ENCODE measurements around the gene SLC1A6.

Gene SLC1A6

GRCh38 chr19:14997981-14998380 lies 18.3 kb upstream of the SLC1A6 start:
- Histone ChIP-seq H3K36me3 (ENCODE audit: insufficient read depth, low read length) (no peaks in the 10 kb centered on the region), H4K20me1 (ENCODE audit: insufficient read depth, low read length) (no peaks in the 10 kb centered on the region), H3K4me1 (ENCODE audit: insufficient read depth, low read length, severe bottlenecking) (no peaks in the 10 kb centered on the region), H2AFZ (ENCODE audit: low read length) (no peak overlapping the region), H3K27ac (ENCODE audit: low read depth, low read length, poor library complexity, severe bottlenecking) (no peak overlapping the region), H3K4me2 (ENCODE audit: low read length) (no peak overlapping the region), H3K9ac (ENCODE audit: low read length) (no peak overlapping the region), H3K27me3 (ENCODE audit: insufficient read depth, low read length) (no peaks in the 10 kb centered on the region), H3F3A (ENCODE audit: insufficient read depth, low read length) (no peaks in the 10 kb centered on the region), H3K9me3 (ENCODE audit: low read length) (no peaks in the 10 kb centered on the region), H3K9me2 (ENCODE audit: low read depth, low read length) (no peaks in the 10 kb centered on the region), H3K4me3 (ENCODE audit: low read depth, low read length, poor library complexity, severe bottlenecking) (no peak overlapping the region), H3K79me2 (ENCODE audit: insufficient read depth, low read length) (no peaks in the 10 kb centered on the region)
- no peak for TF ChIP-seq EZH2 (IDR thresholded peaks at IDR 0.05; ENCODE audit: borderline replicate concordance, low read length)
- TF ChIP-seq CTCF (IDR thresholded peaks at IDR 0.05; ENCODE audit: low read length): no peak

DNA sequence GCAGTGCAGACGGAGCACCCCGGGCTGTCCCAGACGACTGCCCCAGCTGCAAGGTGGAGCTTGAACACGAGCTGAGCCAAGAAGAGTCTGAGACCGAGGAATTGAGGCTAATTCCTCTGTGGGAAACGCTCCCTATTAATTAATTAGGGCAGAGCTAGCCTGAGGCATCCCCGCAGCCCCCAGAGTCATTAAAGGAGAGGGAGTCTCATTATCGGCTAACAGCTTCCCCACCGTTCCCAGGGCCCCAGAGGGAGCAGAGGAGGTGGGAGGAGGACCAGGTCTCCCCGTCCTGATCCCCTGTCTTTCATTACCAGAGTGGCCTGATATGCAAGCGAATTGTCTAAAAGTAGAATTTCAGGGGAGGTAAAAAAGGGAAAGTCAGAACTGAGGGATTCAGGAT lies 13.1 kb upstream of the SLC1A6 start:
- Histone ChIP-seq H3K9me3 (ENCODE audit: low read length) (no peaks in the 10 kb centered on the region), H3K4me2 (ENCODE audit: low read length) (no peak overlapping the region), H3K4me3 (ENCODE audit: low read depth, low read length, poor library complexity, severe bottlenecking) (no peak overlapping the region), H3F3A (ENCODE audit: insufficient read depth, low read length) (no peaks in the 10 kb centered on the region), H3K36me3 (ENCODE audit: insufficient read depth, low read length) (no peaks in the 10 kb centered on the region), H3K79me2 (ENCODE audit: insufficient read depth, low read length) (no peaks in the 10 kb centered on the region), H2AFZ (ENCODE audit: low read length) (no peak overlapping the region), H3K27ac (ENCODE audit: low read depth, low read length, poor library complexity, severe bottlenecking) (no peak overlapping the region), H3K27me3 (ENCODE audit: insufficient read depth, low read length) (no peaks in the 10 kb centered on the region), H3K9me2 (ENCODE audit: low read depth, low read length) (no peaks in the 10 kb centered on the region), H3K9ac (ENCODE audit: low read length) (no peak overlapping the region), H3K4me1 (ENCODE audit: insufficient read depth, low read length, severe bottlenecking) (no peaks in the 10 kb centered on the region), H4K20me1 (ENCODE audit: insufficient read depth, low read length) (no peaks in the 10 kb centered on the region)
- TF ChIP-seq EZH2 (IDR thresholded peaks at IDR 0.05; ENCODE audit: borderline replicate concordance, low read length): no peak
- TF ChIP-seq CTCF (IDR thresholded peaks at IDR 0.05; ENCODE audit: low read length): no peak

- Histone ChIP-seq H3K4me3 (ENCODE audit: low read depth, low read length, poor library complexity, severe bottlenecking) (no peak overlapping the region), H3K9me3 (ENCODE audit: low read length) (no peaks in the 10 kb centered on the region), H3K27me3 (ENCODE audit: insufficient read depth, low read length) (no peaks in the 10 kb centered on the region), H3K79me2 (ENCODE audit: insufficient read depth, low read length) (no peaks in the 10 kb centered on the region), H3K9me2 (ENCODE audit: low read depth, low read length) (no peaks in the 10 kb centered on the region), H3K27ac (ENCODE audit: low read depth, low read length, poor library complexity, severe bottlenecking) (no peak overlapping the region), H4K20me1 (ENCODE audit: insufficient read depth, low read length) (no peaks in the 10 kb centered on the region), H3K4me2 (ENCODE audit: low read length) (no peak overlapping the region), H3K4me1 (ENCODE audit: insufficient read depth, low read length, severe bottlenecking) (no peaks in the 10 kb centered on the region), H3K36me3 (ENCODE audit: insufficient read depth, low read length) (no peaks in the 10 kb centered on the region), H3F3A (ENCODE audit: insufficient read depth, low read length) (no peaks in the 10 kb centered on the region), H3K9ac (ENCODE audit: low read length) (no peak overlapping the region), H2AFZ (ENCODE audit: low read length) (no peak overlapping the region)
- TF ChIP-seq CTCF (IDR thresholded peaks at IDR 0.05; ENCODE audit: low read length): no peak
Measured at GRCh38 chr19:14985133-14985532, 5.5 kb upstream of the SLC1A6 start.
